Keratinocyte (primary cell): ENCODE measurements around the gene MORC4. TPM values are rescaled to one million over a fixed set of nuclear protein-coding genes. Genes with fewer than 3 reads are reported as not detected.

ENCODE experiments used
- DNase-seq: peaks from one replicate; pipeline ENCODE4 v3.0.0-alpha.2; 2011; ENCODE audit warnings: low read depth, missing footprints, low spot score
- FAIRE-seq: peaks from 2 replicates; lab custom pipeline; 2011; peaks lifted over from hg19 to GRCh38; lab: Jason Lieb, UNC
- H2AFZ ChIP-seq: 2 replicates; pipeline ENCODE4 v1.6.0; 2012; ENCODE audit warnings: low read length, control low read depth, inconsistent platforms; ENCODE audit not compliant: control insufficient read depth
- H3K27ac ChIP-seq: 2 replicates; pipeline ENCODE4 v1.5.1; 2011; ENCODE audit warnings: low read length; ENCODE audit not compliant: control insufficient read depth, insufficient read depth
- H3K27me3 ChIP-seq: 3 replicates; pipeline ENCODE4 v1.6.0; 2011; ENCODE audit warnings: low read length; ENCODE audit not compliant: control insufficient read depth, insufficient read depth; ENCODE audit errors: extremely low read depth
- H3K36me3 ChIP-seq, 2 experiments: 2 replicates in 1 of 2; 3 replicates in 1 of 2; pipeline ENCODE4 v1.5.1; 2011; ENCODE audit warnings: low read length in 2 of 2, mild to moderate bottlenecking in 1 of 2; ENCODE audit not compliant: control insufficient read depth in 2 of 2, insufficient read depth in 2 of 2; ENCODE audit errors: extremely low read depth in 1 of 2
- H3K4me1 ChIP-seq: 3 replicates; pipeline ENCODE4 v1.5.1; 2011; ENCODE audit warnings: low read length; ENCODE audit not compliant: control insufficient read depth, insufficient read depth; ENCODE audit errors: extremely low read depth
- H3K4me2 ChIP-seq: 3 replicates; pipeline ENCODE4 v1.6.0; 2011; ENCODE audit warnings: low read depth, low read length; ENCODE audit not compliant: control insufficient read depth, insufficient read depth; ENCODE audit errors: extremely low read depth
- H3K4me3 ChIP-seq, 3 experiments: fragments of 200-600 bp in 1 of 3; sonication (generic) in 1 of 3; 2 replicates in 2 of 3; 3 replicates in 1 of 3; pipeline ENCODE4 v1.5.1; 2011 to 2016; ENCODE audit warnings: low read length in 3 of 3, mild to moderate bottlenecking in 3 of 3, control low read depth in 2 of 3, inconsistent platforms in 1 of 3, low read depth in 1 of 3, mixed read lengths in 1 of 3, mixed run types in 1 of 3, moderate library complexity in 1 of 3; ENCODE audit not compliant: control insufficient read depth in 2 of 3, insufficient read depth in 2 of 3; ENCODE audit errors: extremely low read depth in 1 of 3
- H3K79me2 ChIP-seq: 2 replicates; pipeline ENCODE4 v1.6.0; 2012; ENCODE audit warnings: low read length; ENCODE audit not compliant: control insufficient read depth, insufficient read depth
- H3K9ac ChIP-seq: 3 replicates; pipeline ENCODE4 v1.6.0; 2011; ENCODE audit warnings: low read length; ENCODE audit not compliant: control insufficient read depth, insufficient read depth; ENCODE audit errors: extremely low read depth
- H3K9me1 ChIP-seq: 3 replicates; pipeline ENCODE4 v1.6.0; 2011; ENCODE audit warnings: low read length; ENCODE audit not compliant: control insufficient read depth, insufficient read depth; ENCODE audit errors: extremely low read depth
- H3K9me3 ChIP-seq: 2 replicates; pipeline ENCODE4 v1.5.1; 2012; ENCODE audit warnings: low read depth, low read length; ENCODE audit not compliant: control insufficient read depth
- H4K20me1 ChIP-seq: 3 replicates; pipeline ENCODE4 v1.6.0; 2011; ENCODE audit warnings: low read length; ENCODE audit not compliant: control insufficient read depth, insufficient read depth; ENCODE audit errors: extremely low read depth
- EZH2 ChIP-seq: IDR thresholded peaks from one replicate; pipeline ENCODE4 v1.6.1; 2012; ENCODE audit warnings: inconsistent platforms, mild to moderate bottlenecking, low read length, moderate library complexity
- dilution Hi-C: fragments of 300-500 bp; cut with MboI; formaldehyde crosslinking; loops from one replicate; pipeline ENCODE4 v1.7.0; 2020; ENCODE audit warnings: low sequenced_read_pairs; ENCODE audit not compliant: extremely low pct_ligation_motif_present
- polyA plus RNA-seq, 5 experiments: library from polyadenylated mRNA; depleted of rRNA in 3 of 5; stranded (reverse) in 3 of 5; stranded (forward) in 1 of 5; unstranded in 1 of 5; fragments of >200 nt; gene quantifications; 1 replicate in 1 of 5; 2 replicates in 3 of 5; 3 replicates in 1 of 5; pipeline versions ENCODE4 v1.2.1 to v1.2.3, GENCODE V29; 2011 to 2012; ENCODE audit warnings: missing spikeins in 2 of 5, low read depth in 1 of 5, low replicate concordance in 1 of 5
- TF ChIP-seq, protein P1 (sequence below), 3 experiments: IDR thresholded peaks in 1 of 3; conservative IDR thresholded peaks in 1 of 3; optimal IDR thresholded peaks in 1 of 3; 2 replicates in 2 of 3; 3 replicates in 1 of 3; pipeline versions ENCODE3 to v1.5.1; 2011; ENCODE audit warnings: low read length in 3 of 3, mild to moderate bottlenecking in 3 of 3, moderate library complexity in 2 of 3, control low read depth in 1 of 3, inconsistent platforms in 1 of 3; ENCODE audit not compliant: insufficient read depth in 2 of 3; ENCODE audit errors: extremely low read depth in 1 of 3

The MORC4 gene
- polyA plus RNA-seq, 1 donor (not counting 4 experiments of a cell fraction or from before 2014, with no cell fraction given) = 21.0 TPM

DNA sequence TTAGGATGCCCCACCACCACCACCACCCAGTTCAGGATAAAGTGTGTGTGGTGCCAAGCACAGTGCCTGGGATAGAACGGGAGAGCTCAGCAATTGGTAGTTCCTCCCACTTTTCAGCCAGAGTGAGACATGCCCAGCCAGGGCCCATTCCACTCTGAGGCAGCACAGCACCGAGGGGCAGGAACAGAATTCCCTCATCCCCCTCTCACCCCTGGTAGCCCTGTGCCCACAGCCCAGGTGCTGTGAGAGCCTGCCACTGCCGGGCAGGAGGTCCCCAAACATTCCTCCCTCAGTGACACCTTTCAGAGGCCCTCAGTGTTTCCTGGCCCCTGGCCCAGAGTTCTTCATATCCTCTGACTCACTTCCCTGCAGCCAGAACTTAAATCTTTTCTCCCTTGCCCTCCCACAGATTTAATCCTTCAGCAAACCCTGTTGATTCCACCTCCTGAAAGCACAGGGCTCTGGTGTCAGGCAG, 105.0 kb downstream of the MORC4 start:
- H3K4me2 ChIP-seq = peak overlapping the region; percentile 46
- H3K4me3 ChIP-seq = no peak overlapping the region
- H3K9ac ChIP-seq = no peak overlapping the region
- peak; percentile 87 for FAIRE-seq
- H3K9me1 ChIP-seq = no peaks in the 10 kb centered on the region
- no peak overlapping the region for H3K27ac ChIP-seq
- no peaks in the 10 kb centered on the region for H4K20me1 ChIP-seq
- H3K4me1 ChIP-seq = peaks cover 13% of the 10 kb centered on the region
- H2AFZ ChIP-seq = no peak overlapping the region
- no peak for TF ChIP-seq EZH2
- TF ChIP-seq, protein P1, sequence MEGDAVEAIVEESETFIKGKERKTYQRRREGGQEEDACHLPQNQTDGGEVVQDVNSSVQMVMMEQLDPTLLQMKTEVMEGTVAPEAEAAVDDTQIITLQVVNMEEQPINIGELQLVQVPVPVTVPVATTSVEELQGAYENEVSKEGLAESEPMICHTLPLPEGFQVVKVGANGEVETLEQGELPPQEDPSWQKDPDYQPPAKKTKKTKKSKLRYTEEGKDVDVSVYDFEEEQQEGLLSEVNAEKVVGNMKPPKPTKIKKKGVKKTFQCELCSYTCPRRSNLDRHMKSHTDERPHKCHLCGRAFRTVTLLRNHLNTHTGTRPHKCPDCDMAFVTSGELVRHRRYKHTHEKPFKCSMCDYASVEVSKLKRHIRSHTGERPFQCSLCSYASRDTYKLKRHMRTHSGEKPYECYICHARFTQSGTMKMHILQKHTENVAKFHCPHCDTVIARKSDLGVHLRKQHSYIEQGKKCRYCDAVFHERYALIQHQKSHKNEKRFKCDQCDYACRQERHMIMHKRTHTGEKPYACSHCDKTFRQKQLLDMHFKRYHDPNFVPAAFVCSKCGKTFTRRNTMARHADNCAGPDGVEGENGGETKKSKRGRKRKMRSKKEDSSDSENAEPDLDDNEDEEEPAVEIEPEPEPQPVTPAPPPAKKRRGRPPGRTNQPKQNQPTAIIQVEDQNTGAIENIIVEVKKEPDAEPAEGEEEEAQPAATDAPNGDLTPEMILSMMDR (optimal IDR thresholded peaks at IDR 0.05 in 1 of 3, IDR thresholded peaks at IDR 0.05 in 1 of 3, conservative IDR thresholded peaks at IDR 0.05 in 1 of 3; ENCODE audit: extremely low read depth in 1 of 3, insufficient read depth in 2 of 3, low read length in 3 of 3) = no peak
- H3K36me3 ChIP-seq = no peaks in the 10 kb centered on the region
- no peaks in the 10 kb centered on the region for H3K79me2 ChIP-seq
- H3K9me3 ChIP-seq = no peaks in the 10 kb centered on the region
- DNase-seq = no peak
- dilution Hi-C loops = no loop called here
- H3K27me3 ChIP-seq = no peaks in the 10 kb centered on the region

DNA sequence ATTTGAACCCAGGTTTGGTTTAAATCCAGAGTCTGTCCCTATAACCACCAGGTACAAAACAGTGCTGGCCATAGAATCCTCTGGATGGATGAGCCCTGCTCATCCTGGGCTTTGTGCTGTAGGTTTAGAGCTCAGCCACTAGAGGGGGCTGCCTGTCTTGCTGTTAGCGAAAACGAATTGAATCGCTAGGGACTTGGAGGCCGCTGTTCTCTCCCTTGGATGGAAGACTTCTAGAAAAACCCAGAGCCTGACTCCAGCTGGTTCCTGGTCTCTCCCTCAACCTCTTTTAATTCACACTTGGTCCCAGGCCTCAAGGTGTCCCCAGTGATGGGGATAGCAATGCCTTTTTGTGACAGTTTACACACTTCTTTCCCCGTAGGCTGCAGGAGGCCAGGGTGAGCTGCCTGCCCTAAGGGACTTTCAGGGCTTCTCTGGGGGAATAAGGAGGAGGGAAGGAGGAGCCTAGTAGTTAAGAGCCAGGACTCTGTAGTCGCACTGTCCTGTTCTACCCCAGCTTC, 105.6 kb downstream of the MORC4 start:
- Histone ChIP-seq H4K20me1 (no peaks in the 10 kb centered on the region), H3K27me3 (no peaks in the 10 kb centered on the region), H3K79me2 (no peaks in the 10 kb centered on the region), H2AFZ (peak overlapping the region; percentile 63), H3K36me3 (no peaks in the 10 kb centered on the region), H3K4me2 (peak overlapping the region; percentile 46), H3K4me1 (peaks cover 13% of the 10 kb centered on the region), H3K9ac (no peak overlapping the region), H3K9me1 (no peaks in the 10 kb centered on the region), H3K4me3 (no peak overlapping the region), H3K27ac (no peak overlapping the region), H3K9me3 (no peaks in the 10 kb centered on the region)
- peak; percentile 79 for FAIRE-seq
- dilution Hi-C loops = no loop called here
- TF ChIP-seq, protein P1 (optimal IDR thresholded peaks at IDR 0.05 in 1 of 3, IDR thresholded peaks at IDR 0.05 in 1 of 3, conservative IDR thresholded peaks at IDR 0.05 in 1 of 3; ENCODE audit: extremely low read depth in 1 of 3, insufficient read depth in 2 of 3, low read length in 3 of 3) = peak; percentile 85 to 93 (median 87)
- no peak for TF ChIP-seq EZH2
- no peak for DNase-seq
